HL-60 (cell line): ENCODE data around the gene FANCI.

Source experiments
- GABPA ChIP-seq: IDR thresholded peaks from 2 replicates; pipeline ENCODE4 v1.6.1; 2012; ENCODE audit warnings: low read depth
- POLR2AphosphoS5 ChIP-seq: IDR thresholded peaks from 2 replicates; pipeline ENCODE4 v1.6.1; 2012; ENCODE audit warnings: low read depth
- TF ChIP-seq, protein P1 (sequence below): IDR thresholded peaks from one replicate; pipeline ENCODE4 v1.5.1; 2011; ENCODE audit warnings: low read length, control low read depth, inconsistent platforms; ENCODE audit not compliant: insufficient read depth
- TF ChIP-seq, protein P2 (sequence below): IDR thresholded peaks from 2 replicates; pipeline ENCODE4 v1.6.1; 2012; ENCODE audit warnings: low read depth; ENCODE audit not compliant: insufficient replicate concordance

DNA sequence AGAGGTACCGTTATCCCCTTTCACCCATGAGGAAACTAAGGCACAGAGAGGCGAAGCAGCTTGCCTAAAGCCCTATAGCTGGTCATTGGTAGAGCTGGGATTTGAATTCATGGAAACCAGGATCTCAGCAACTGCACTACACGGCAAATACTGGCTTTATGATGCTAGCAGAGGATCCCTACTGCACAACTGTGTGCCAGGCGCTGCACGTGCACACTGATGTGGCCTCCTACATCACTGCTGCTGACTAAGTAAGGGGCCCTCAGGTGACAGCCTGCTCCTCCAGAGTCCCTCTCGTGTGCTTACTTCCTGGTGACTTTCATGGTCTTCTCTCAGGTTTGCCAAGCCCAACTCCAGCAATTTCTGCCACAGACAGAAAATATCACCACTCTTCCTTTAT lies 94.3 kb downstream of the FANCI start:
- TF ChIP-seq, protein P1, sequence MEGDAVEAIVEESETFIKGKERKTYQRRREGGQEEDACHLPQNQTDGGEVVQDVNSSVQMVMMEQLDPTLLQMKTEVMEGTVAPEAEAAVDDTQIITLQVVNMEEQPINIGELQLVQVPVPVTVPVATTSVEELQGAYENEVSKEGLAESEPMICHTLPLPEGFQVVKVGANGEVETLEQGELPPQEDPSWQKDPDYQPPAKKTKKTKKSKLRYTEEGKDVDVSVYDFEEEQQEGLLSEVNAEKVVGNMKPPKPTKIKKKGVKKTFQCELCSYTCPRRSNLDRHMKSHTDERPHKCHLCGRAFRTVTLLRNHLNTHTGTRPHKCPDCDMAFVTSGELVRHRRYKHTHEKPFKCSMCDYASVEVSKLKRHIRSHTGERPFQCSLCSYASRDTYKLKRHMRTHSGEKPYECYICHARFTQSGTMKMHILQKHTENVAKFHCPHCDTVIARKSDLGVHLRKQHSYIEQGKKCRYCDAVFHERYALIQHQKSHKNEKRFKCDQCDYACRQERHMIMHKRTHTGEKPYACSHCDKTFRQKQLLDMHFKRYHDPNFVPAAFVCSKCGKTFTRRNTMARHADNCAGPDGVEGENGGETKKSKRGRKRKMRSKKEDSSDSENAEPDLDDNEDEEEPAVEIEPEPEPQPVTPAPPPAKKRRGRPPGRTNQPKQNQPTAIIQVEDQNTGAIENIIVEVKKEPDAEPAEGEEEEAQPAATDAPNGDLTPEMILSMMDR = no peak
- no peak for TF ChIP-seq POLR2AphosphoS5
- TF ChIP-seq, protein P2, sequence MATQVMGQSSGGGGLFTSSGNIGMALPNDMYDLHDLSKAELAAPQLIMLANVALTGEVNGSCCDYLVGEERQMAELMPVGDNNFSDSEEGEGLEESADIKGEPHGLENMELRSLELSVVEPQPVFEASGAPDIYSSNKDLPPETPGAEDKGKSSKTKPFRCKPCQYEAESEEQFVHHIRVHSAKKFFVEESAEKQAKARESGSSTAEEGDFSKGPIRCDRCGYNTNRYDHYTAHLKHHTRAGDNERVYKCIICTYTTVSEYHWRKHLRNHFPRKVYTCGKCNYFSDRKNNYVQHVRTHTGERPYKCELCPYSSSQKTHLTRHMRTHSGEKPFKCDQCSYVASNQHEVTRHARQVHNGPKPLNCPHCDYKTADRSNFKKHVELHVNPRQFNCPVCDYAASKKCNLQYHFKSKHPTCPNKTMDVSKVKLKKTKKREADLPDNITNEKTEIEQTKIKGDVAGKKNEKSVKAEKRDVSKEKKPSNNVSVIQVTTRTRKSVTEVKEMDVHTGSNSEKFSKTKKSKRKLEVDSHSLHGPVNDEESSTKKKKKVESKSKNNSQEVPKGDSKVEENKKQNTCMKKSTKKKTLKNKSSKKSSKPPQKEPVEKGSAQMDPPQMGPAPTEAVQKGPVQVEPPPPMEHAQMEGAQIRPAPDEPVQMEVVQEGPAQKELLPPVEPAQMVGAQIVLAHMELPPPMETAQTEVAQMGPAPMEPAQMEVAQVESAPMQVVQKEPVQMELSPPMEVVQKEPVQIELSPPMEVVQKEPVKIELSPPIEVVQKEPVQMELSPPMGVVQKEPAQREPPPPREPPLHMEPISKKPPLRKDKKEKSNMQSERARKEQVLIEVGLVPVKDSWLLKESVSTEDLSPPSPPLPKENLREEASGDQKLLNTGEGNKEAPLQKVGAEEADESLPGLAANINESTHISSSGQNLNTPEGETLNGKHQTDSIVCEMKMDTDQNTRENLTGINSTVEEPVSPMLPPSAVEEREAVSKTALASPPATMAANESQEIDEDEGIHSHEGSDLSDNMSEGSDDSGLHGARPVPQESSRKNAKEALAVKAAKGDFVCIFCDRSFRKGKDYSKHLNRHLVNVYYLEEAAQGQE = no peak
- TF ChIP-seq GABPA = no peak
